ENCODE measurements around the gene NMT1. TPM values are rescaled to one million over a fixed set of nuclear protein-coding genes. Genes with fewer than 3 reads are reported as not detected.

NMT1 gene
- total and polyA plus RNA-seq, 4 donors: 27.0 to 83.7 (median 42.6) TPM

- H3K9ac ChIP-seq (ENCODE audit: low read depth in 1 of 2, low read length in 2 of 2): no peak overlapping the region
- no peak for DNase-seq (ENCODE audit: low spot score)
- no peaks in the 10 kb centered on the region for H3K9me3 ChIP-seq (ENCODE audit: control insufficient read depth in 4 of 4, low read length in 3 of 4)
- H3K27me3 ChIP-seq (ENCODE audit: control insufficient read depth in 4 of 4, insufficient read depth in 4 of 4, low read length in 3 of 4): no peaks in the 10 kb centered on the region
- H3K27ac ChIP-seq (ENCODE audit: low read depth in 1 of 2, low read length in 2 of 2): no peak overlapping the region
- H3K4me3 ChIP-seq (ENCODE audit: low read depth in 1 of 3, low read length in 3 of 3): no peak overlapping the region
- H3K36me3 ChIP-seq (ENCODE audit: control insufficient read depth in 4 of 4, insufficient read depth in 3 of 4, low read depth in 1 of 4, low read length in 3 of 4): no peaks in the 10 kb centered on the region
- 85% methylated on average over 11 of the region's 11 CpGs for WGBS
- TF ChIP-seq SP1 (IDR thresholded peaks at IDR 0.05): no peak
- no peak for TF ChIP-seq YY1 (IDR thresholded peaks at IDR 0.05)
- no peak for TF ChIP-seq FOXA1 (IDR thresholded peaks at IDR 0.05)
- TF ChIP-seq, protein P1, sequence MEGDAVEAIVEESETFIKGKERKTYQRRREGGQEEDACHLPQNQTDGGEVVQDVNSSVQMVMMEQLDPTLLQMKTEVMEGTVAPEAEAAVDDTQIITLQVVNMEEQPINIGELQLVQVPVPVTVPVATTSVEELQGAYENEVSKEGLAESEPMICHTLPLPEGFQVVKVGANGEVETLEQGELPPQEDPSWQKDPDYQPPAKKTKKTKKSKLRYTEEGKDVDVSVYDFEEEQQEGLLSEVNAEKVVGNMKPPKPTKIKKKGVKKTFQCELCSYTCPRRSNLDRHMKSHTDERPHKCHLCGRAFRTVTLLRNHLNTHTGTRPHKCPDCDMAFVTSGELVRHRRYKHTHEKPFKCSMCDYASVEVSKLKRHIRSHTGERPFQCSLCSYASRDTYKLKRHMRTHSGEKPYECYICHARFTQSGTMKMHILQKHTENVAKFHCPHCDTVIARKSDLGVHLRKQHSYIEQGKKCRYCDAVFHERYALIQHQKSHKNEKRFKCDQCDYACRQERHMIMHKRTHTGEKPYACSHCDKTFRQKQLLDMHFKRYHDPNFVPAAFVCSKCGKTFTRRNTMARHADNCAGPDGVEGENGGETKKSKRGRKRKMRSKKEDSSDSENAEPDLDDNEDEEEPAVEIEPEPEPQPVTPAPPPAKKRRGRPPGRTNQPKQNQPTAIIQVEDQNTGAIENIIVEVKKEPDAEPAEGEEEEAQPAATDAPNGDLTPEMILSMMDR (IDR thresholded peaks at IDR 0.05; ENCODE audit: low read depth, low read length, missing input control): no peak
- no peak for TF ChIP-seq RXRA (IDR thresholded peaks at IDR 0.05)
- TF ChIP-seq GABPA (IDR thresholded peaks at IDR 0.05 in 1 of 2, conservative IDR thresholded peaks at IDR 0.05 in 1 of 2): no peak
- TF ChIP-seq JUND (IDR thresholded peaks at IDR 0.05): no peak
- TF ChIP-seq NR2F2 (IDR thresholded peaks at IDR 0.05): no peak
- no peak for TF ChIP-seq EGR1 (IDR thresholded peaks at IDR 0.05; ENCODE audit: low read depth in 2 of 2)
- TF ChIP-seq, protein P2, sequence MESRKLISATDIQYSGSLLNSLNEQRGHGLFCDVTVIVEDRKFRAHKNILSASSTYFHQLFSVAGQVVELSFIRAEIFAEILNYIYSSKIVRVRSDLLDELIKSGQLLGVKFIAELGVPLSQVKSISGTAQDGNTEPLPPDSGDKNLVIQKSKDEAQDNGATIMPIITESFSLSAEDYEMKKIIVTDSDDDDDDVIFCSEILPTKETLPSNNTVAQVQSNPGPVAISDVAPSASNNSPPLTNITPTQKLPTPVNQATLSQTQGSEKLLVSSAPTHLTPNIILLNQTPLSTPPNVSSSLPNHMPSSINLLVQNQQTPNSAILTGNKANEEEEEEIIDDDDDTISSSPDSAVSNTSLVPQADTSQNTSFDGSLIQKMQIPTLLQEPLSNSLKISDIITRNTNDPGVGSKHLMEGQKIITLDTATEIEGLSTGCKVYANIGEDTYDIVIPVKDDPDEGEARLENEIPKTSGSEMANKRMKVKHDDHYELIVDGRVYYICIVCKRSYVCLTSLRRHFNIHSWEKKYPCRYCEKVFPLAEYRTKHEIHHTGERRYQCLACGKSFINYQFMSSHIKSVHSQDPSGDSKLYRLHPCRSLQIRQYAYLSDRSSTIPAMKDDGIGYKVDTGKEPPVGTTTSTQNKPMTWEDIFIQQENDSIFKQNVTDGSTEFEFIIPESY (IDR thresholded peaks at IDR 0.05): no peak
- TF ChIP-seq, protein P3, sequence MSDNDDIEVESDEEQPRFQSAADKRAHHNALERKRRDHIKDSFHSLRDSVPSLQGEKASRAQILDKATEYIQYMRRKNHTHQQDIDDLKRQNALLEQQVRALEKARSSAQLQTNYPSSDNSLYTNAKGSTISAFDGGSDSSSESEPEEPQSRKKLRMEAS (IDR thresholded peaks at IDR 0.05): no peak
- TF ChIP-seq HNF4A (conservative IDR thresholded peaks at IDR 0.05): no peak
- TF ChIP-seq, protein P4, sequence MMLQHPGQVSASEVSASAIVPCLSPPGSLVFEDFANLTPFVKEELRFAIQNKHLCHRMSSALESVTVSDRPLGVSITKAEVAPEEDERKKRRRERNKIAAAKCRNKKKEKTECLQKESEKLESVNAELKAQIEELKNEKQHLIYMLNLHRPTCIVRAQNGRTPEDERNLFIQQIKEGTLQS (IDR thresholded peaks at IDR 0.05): no peak
- no peak for TF ChIP-seq HNF4G (IDR thresholded peaks at IDR 0.05)
- TF ChIP-seq FOXA2 (IDR thresholded peaks at IDR 0.05): no peak
- TF ChIP-seq REST (IDR thresholded peaks at IDR 0.05): no peak
- TF ChIP-seq TAF1 (conservative IDR thresholded peaks at IDR 0.05): no peak
- H3K4me1 ChIP-seq (ENCODE audit: control insufficient read depth in 4 of 4, insufficient read depth in 4 of 4, low read length in 3 of 4): peaks cover 0 to 3% (median 0%) of the 10 kb centered on the region in 4 donors
These were observed 54.8 kb downstream of the NMT1 start for GRCh38 chr17:45115871-45116270.
